Caco-2 (cell line): Measurements from ENCODE around the gene VPS13C. TPM values are rescaled to one million over a fixed set of nuclear protein-coding genes. Genes with fewer than 3 reads are reported as not detected.

Experiments
- BruUV-seq: library from RNA; stranded (reverse); fragments of 400-500 nt; replicated peaks from 2 replicates; lab custom pipeline; 2021; lab: Mats Ljungman, UMichigan
- CTCF ChIA-PET: fragments of 300-600 bp; sonication (Branson Sonifier 250); formaldehyde crosslinking; loops from one replicate; lab custom pipeline; 2022; ENCODE audit warnings: antibody characterized with exemption; lab: Charles Lee
- POLR2A ChIA-PET: fragments of 300-600 bp; sonication (Branson Sonifier 250); formaldehyde crosslinking; loops from one replicate; lab custom pipeline; 2022; ENCODE audit warnings: antibody characterized with exemption; lab: Charles Lee
- DNase-seq, 2 experiments: peaks; one replicate each; pipeline versions ENCODE4 v3.0.0 to v3.0.0-alpha.2; 2020 to 2022
- H3K27me3 ChIP-seq: replicated peaks from 2 replicates; pipeline ENCODE4 v1.6.0; 2011; ENCODE audit warnings: low read length; ENCODE audit not compliant: control insufficient read depth, insufficient read depth
- H3K36me3 ChIP-seq: 2 replicates; pipeline ENCODE4 v1.5.1; 2011; ENCODE audit warnings: low read length; ENCODE audit not compliant: control insufficient read depth, insufficient read depth
- H3K4me1 ChIP-seq: fragments of 250-450 bp; sonication (Bioruptor Pico); 2 replicates; pipeline ENCODE4 v1.5.1; 2020; ENCODE audit warnings: mild to moderate bottlenecking
- H3K4me3 ChIP-seq: 2 replicates; pipeline ENCODE4 v1.5.1; 2011; ENCODE audit warnings: low read depth, mild to moderate bottlenecking, control low read depth, low read length
- H3K9me3 ChIP-seq: fragments of 250-450 bp; sonication (Bioruptor Pico); 2 replicates; pipeline ENCODE4 v1.5.1; 2020; ENCODE audit warnings: mild to moderate bottlenecking, moderate library complexity
- H3K27ac Mint-ChIP-seq: one replicate; pipeline ENCODE4 v1.8.0; 2022; ENCODE audit warnings: mixed read lengths; ENCODE audit not compliant: unreplicated experiment
- H3K27me3 Mint-ChIP-seq: one replicate; pipeline ENCODE4 v1.8.0; 2022; ENCODE audit warnings: mixed read lengths; ENCODE audit not compliant: insufficient read depth, unreplicated experiment
- H3K36me3 Mint-ChIP-seq: one replicate; pipeline ENCODE4 v1.8.0; 2022; ENCODE audit warnings: mild to moderate bottlenecking, mixed read lengths; ENCODE audit not compliant: insufficient read depth, unreplicated experiment
- H3K4me1 Mint-ChIP-seq: one replicate; pipeline ENCODE4 v1.8.0; 2022; ENCODE audit warnings: low read depth, mixed read lengths; ENCODE audit not compliant: unreplicated experiment
- H3K4me3 Mint-ChIP-seq: one replicate; pipeline ENCODE4 v1.8.0; 2022; ENCODE audit warnings: mild to moderate bottlenecking, moderate library complexity, mixed read lengths; ENCODE audit not compliant: unreplicated experiment
- H3K9me3 Mint-ChIP-seq: one replicate; pipeline ENCODE4 v1.8.0; 2022; ENCODE audit warnings: mixed read lengths; ENCODE audit not compliant: unreplicated experiment
- CTCF ChIP-seq, 2 experiments: fragments of 200-600 bp in 1 of 2; IDR thresholded peaks; 1 replicate in 1 of 2; 2 replicates in 1 of 2; pipeline versions ENCODE4 v1.5.1 to v1.8.0; 2011 to 2022; ENCODE audit warnings: antibody characterized with exemption in 1 of 2, control low read depth in 1 of 2, inconsistent platforms in 1 of 2, low read depth in 1 of 2, low read length in 1 of 2, mild to moderate bottlenecking in 1 of 2, moderate library complexity in 1 of 2; ENCODE audit not compliant: insufficient read depth in 1 of 2, severe bottlenecking in 1 of 2, unreplicated experiment in 1 of 2
- intact Hi-C: fragments of 100-400 bp; cut with micrococcal nuclease; formaldehyde crosslinking; loops from one replicate; pipeline ENCODE4 v1.10.0; 2022; ENCODE audit not compliant: unreplicated experiment
- total RNA-seq: library from RNA; stranded (reverse); gene quantifications from 2 replicates; pipeline ENCODE4 v1.2.3, GENCODE V29; 2022

VPS13C gene
- total RNA-seq, 1 experiment from 2014 or later, result 42.4 TPM

GRCh38 chr15:61835029-61835428 is 225.2 kb downstream of the VPS13C start:
- no peak for DNase-seq
- ChIA-PET CTCF (interaction anchor here (0.5 to 1.4 kb wide), 5 partner anchors 8 to 442 kb away, joined by 3 read pairs; no protein-coding TSS in a partner anchor), POLR2A (no interaction called here)
- no TSS peak for BruUV-seq
- Mint-ChIP-seq H3K27ac (no peak overlapping the region), H3K4me1 (no peaks in the 10 kb centered on the region), H3K27me3 (peaks cover 3% of the 10 kb centered on the region), H3K4me3 (no peak overlapping the region), H3K36me3 (no peaks in the 10 kb centered on the region), H3K9me3 (no peaks in the 10 kb centered on the region)
- Histone ChIP-seq H3K4me3 (no peak overlapping the region), H3K9me3 (no peaks in the 10 kb centered on the region), H3K27me3 (no peaks in the 10 kb centered on the region), H3K4me1 (no peaks in the 10 kb centered on the region), H3K36me3 (no peaks in the 10 kb centered on the region)
- intact Hi-C loops, result loop anchor here (2.0 to 10.0 kb wide), 4 partner anchors 210 to 640 kb away; no protein-coding TSS in a partner anchor
- no peak for TF ChIP-seq CTCF (IDR thresholded peaks at IDR 0.05; ENCODE audit: insufficient read depth in 1 of 2, low read depth in 1 of 2, low read length in 1 of 2, severe bottlenecking in 1 of 2, unreplicated experiment in 1 of 2)

GRCh38 chr15:61834076-61834697 is 226.1 kb downstream of the VPS13C start:
- intact Hi-C loops, result loop anchor here (1.0 to 10.0 kb wide), 6 partner anchors 132 to 667 kb away; no protein-coding TSS in a partner anchor
- H3K4me3 ChIP-seq, result no peak overlapping the region
- CTCF ChIA-PET, result interaction anchor here (0.5 to 1.4 kb wide), 29 partner anchors 11 to 1583 kb away, joined by 3 to 15 read pairs (median 3); no protein-coding TSS in a partner anchor
- TF ChIP-seq CTCF (IDR thresholded peaks at IDR 0.05; ENCODE audit: insufficient read depth in 1 of 2, low read depth in 1 of 2, low read length in 1 of 2, severe bottlenecking in 1 of 2, unreplicated experiment in 1 of 2), result peak; percentile 88 to 91
- DNase-seq, result peak; percentile 59 to 80
- no peaks in the 10 kb centered on the region for H3K4me1 Mint-ChIP-seq
- POLR2A ChIA-PET, result no interaction called here
- no peaks in the 10 kb centered on the region for H3K9me3 Mint-ChIP-seq
- no peak overlapping the region for H3K27ac Mint-ChIP-seq
- H3K4me3 Mint-ChIP-seq, result no peak overlapping the region
- H3K9me3 ChIP-seq, result no peaks in the 10 kb centered on the region
- H3K27me3 ChIP-seq, result no peaks in the 10 kb centered on the region
- H3K36me3 ChIP-seq, result no peaks in the 10 kb centered on the region
- peaks cover 3% of the 10 kb centered on the region for H3K27me3 Mint-ChIP-seq
- no TSS peak for BruUV-seq
- no peaks in the 10 kb centered on the region for H3K36me3 Mint-ChIP-seq
- H3K4me1 ChIP-seq, result no peaks in the 10 kb centered on the region

- Histone ChIP-seq H3K4me3 (no peak overlapping the region), H3K9me3 (no peaks in the 10 kb centered on the region), H3K4me1 (no peaks in the 10 kb centered on the region), H3K36me3 (no peaks in the 10 kb centered on the region), H3K27me3 (no peaks in the 10 kb centered on the region)
- intact Hi-C loops, result loop anchor here (10.0 kb wide), 3 partner anchors 207 to 637 kb away; no protein-coding TSS in a partner anchor
- Mint-ChIP-seq H3K4me3 (no peak overlapping the region), H3K27ac (no peak overlapping the region), H3K36me3 (no peaks in the 10 kb centered on the region), H3K27me3 (peaks cover 3% of the 10 kb centered on the region), H3K4me1 (no peaks in the 10 kb centered on the region), H3K9me3 (no peaks in the 10 kb centered on the region)
- ChIA-PET CTCF (interaction anchor here (0.7 kb wide), 1 partner anchor 129 kb away, joined by 3 read pairs; no protein-coding TSS in a partner anchor), POLR2A (no interaction called here)
- DNase-seq, result no peak
- no TSS peak for BruUV-seq
- TF ChIP-seq CTCF (IDR thresholded peaks at IDR 0.05; ENCODE audit: insufficient read depth in 1 of 2, low read depth in 1 of 2, low read length in 1 of 2, severe bottlenecking in 1 of 2, unreplicated experiment in 1 of 2), result no peak
Observed at GRCh38 chr15:61832223-61832622, 228.0 kb downstream of the VPS13C start.
